Breast epithelium (tissue), 3 donors: ENCODE results near the gene PLD3.

ENCODE experiments used
- CTCF ChIP-seq, 3 donors: fragments of 450-650 bp; IDR thresholded peaks; one replicate each; pipeline ENCODE4 v1.5.1; 2016 to 2017; ENCODE audit warnings: antibody characterized with exemption in 3 of 3, mild to moderate bottlenecking in 3 of 3, moderate library complexity in 3 of 3
- POLR2A ChIP-seq: fragments of 450-650 bp; IDR thresholded peaks from one replicate; pipeline ENCODE4 v1.6.1; 2016; ENCODE audit warnings: antibody characterized with exemption, mild to moderate bottlenecking, moderate library complexity
- POLR2AphosphoS5 ChIP-seq, 3 donors: sonication (generic); formaldehyde crosslinking; IDR thresholded peaks; one replicate each; pipeline ENCODE4 v1.6.1; 2017; ENCODE audit warnings: antibody characterized with exemption in 3 of 3

- TF ChIP-seq POLR2A = no peak
- no peak for TF ChIP-seq CTCF (IDR thresholded peaks at IDR 0.05)
- TF ChIP-seq POLR2AphosphoS5 (IDR thresholded peaks at IDR 0.05) = no peak
Observed at GRCh38 chr19:40393894-40394815, 45.7 kb downstream of the PLD3 start.
